ENCODE results near the gene SETD7.

DNA sequence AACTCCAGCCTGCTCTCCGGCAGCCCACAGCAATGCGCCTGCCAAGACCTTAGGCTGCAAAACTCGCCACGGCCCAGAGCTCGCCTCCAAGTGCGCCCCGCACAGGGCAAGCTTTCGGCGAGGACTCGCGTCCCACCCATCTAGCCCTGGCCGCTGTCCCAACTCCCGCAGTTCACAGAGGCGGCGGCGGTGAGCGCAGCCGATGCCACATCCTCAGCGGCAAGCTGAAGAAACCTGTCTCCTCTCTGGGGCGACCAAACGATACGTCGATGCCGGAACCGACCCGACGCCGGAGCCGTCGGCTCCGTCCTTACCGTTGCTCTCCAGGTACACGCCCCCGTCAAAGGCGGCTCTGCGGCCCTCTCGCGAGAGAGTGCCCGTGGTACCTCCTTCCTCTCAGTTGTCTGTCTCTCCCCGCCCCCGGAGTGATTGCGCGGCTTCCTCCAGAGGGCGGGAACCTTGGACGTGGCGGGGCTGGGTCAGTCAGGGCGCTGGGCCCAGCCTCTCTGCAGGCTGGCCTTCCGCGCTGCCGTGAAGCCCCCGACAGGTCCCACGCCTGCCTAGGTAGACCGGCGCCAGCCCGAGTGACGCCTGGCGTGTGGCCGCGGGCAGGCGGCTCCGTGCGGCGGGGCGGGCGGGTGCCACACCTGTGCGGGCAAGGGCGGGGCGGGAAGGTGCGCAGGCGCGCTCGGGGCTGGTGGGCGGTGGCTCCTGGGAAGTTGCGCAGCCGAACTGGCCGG lies 102.5 kb downstream of the SETD7 start:
- TF ChIP-seq, protein P1, sequence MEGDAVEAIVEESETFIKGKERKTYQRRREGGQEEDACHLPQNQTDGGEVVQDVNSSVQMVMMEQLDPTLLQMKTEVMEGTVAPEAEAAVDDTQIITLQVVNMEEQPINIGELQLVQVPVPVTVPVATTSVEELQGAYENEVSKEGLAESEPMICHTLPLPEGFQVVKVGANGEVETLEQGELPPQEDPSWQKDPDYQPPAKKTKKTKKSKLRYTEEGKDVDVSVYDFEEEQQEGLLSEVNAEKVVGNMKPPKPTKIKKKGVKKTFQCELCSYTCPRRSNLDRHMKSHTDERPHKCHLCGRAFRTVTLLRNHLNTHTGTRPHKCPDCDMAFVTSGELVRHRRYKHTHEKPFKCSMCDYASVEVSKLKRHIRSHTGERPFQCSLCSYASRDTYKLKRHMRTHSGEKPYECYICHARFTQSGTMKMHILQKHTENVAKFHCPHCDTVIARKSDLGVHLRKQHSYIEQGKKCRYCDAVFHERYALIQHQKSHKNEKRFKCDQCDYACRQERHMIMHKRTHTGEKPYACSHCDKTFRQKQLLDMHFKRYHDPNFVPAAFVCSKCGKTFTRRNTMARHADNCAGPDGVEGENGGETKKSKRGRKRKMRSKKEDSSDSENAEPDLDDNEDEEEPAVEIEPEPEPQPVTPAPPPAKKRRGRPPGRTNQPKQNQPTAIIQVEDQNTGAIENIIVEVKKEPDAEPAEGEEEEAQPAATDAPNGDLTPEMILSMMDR (IDR thresholded peaks at IDR 0.05): peak; percentile 42
- TF ChIP-seq EZH2 (IDR thresholded peaks at IDR 0.05; ENCODE audit: borderline replicate concordance, insufficient read depth, low read depth, low read length, poor library complexity, severe bottlenecking): no peak

Measured in B cell (primary cell).